Measurements from ENCODE around the gene SLC39A6. TPM values are rescaled to one million over a fixed set of nuclear protein-coding genes. Genes with fewer than 3 reads are reported as not detected.
"Not testable (repeated sequence)": the region's sequence is repeated elsewhere in the genome, so short reads cannot be mapped to it uniquely, and the experiment has no call there.

The SLC39A6 gene
- total RNA-seq, 1 experiment from 2014 or later: 36.2 TPM

DNA sequence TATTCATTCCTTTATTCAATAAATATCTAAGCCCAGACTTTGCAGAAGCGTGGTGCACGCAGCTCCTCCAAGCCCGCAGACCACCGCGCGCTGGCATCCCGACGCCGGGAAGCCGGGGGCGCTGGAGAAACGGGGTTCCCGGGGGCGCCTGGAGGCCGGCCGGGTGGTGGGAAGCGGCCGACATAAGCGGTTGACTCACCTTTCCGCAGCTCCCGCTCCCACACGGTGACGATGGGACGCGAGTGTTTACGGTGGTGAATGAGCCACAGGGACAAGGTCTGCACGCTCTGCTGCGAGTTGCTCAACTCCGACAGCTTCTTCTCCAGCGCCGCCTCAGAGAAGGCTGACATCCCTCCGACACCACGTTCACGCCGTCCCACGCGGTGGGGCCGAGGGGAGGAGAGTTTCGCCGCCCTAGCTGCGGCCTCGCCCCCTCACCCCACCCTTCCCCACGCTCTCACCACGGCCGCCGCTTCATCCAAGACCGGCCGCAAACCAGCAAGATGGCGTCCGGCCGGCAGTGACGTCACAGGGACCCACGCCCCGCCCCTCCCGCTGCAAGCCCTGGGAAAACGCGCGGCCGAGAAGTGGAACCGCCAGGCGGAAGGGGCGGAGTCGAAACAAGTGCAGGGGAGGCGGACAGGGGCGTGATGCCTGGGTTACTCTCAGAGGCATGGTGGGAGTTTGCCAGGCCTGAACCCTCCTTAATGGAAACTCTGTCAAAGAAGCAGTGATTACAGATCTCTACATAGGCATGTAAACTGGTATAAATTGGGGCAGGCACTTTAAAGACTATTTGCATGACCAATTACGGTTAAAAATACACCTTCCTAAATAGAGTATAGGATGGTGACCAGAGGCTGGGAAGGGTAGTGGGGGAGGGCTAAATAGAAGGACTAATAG lies 61.8 kb downstream of the SLC39A6 start, which contains the start of gene RPRD1A:
Gene RPRD1A, minus strand, starts transcription at position 505 of the 903 bp plus-strand sequence. Its CDS starts 155 bp downstream, at position 350.
- Histone ChIP-seq H3K4me3 (ENCODE audit: insufficient read depth, low read depth, low read length) (peak within 1 kb of the TSS; percentile 99), H3K36me3 (replicated peaks; ENCODE audit: control insufficient read depth, insufficient read depth, low read length) (no peaks in the 10 kb centered on the region), H3K27me3 (ENCODE audit: control insufficient read depth, insufficient read depth, low read length) (no peaks in the 10 kb centered on the region)
- DNase-seq: peak; percentile 97

DNA sequence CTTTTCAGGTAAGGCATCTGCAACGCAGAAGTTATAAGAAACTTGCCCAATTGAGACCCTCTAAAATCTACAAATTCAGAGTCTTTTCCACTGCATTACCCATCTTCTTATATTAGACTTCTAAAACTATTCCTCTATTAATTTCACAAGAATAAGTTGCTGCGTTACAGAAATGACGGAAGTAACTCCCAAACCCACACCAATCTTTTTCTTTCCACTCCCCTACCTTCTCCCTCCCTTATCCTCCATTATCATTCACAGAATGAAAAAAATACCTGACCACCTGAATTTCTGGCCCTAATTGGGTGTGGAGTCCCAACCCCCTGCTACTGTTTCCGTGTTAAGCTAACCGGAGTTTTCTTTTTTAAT lies 62.5 kb downstream of the SLC39A6 start:
- no peaks in the 10 kb centered on the region for H3K36me3 ChIP-seq (replicated peaks; ENCODE audit: control insufficient read depth, insufficient read depth, low read length)
- DNase-seq: peak; percentile 62
- no peaks in the 10 kb centered on the region for H3K27me3 ChIP-seq (ENCODE audit: control insufficient read depth, insufficient read depth, low read length)
- H3K4me3 ChIP-seq (ENCODE audit: insufficient read depth, low read depth, low read length): peak overlapping the region; percentile 99

DNA sequence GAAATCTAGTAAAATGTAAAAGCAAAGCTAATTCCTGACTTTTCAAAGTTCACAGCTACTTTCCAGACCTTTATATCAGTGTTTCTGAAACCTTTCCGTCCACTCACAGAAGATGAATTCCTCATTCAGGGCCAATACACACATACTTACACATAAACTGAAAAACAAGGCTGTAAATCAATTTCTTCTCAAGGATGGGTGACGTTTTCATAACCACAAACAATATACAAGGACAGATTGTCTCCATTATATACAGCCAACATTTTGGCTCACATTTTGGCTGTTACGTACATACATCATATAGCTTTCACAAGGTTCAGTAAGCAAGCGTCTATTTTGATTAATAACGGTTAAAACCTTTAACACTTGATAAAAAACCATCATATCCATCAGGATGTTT lies 63.1 kb downstream of the SLC39A6 start:
- Histone ChIP-seq H3K27me3 (ENCODE audit: control insufficient read depth, insufficient read depth, low read length) (no peaks in the 10 kb centered on the region), H3K4me3 (ENCODE audit: insufficient read depth, low read depth, low read length) (peak overlapping the region; percentile 99), H3K36me3 (replicated peaks; ENCODE audit: control insufficient read depth, insufficient read depth, low read length) (no peaks in the 10 kb centered on the region)
- DNase-seq: no peak

DNA sequence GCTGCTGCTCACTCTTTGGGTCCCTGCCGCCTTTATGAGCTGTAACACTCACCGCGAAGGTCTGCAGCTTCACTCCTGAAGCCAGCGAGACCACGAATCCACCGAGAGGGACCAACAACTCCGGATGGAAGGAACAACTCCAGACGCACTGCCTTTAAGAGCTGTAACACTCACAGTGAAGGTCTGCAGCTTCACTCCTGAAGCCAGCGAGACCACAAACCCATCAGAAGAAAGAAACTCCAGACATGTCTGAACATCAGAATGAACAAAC lies 64.4 kb downstream of the SLC39A6 start:
- H3K4me3 ChIP-seq (ENCODE audit: insufficient read depth, low read depth, low read length); H3K36me3 ChIP-seq (replicated peaks; ENCODE audit: control insufficient read depth, insufficient read depth, low read length); H3K27me3 ChIP-seq (ENCODE audit: control insufficient read depth, insufficient read depth, low read length); DNase-seq: not testable (repeated sequence)

DNA sequence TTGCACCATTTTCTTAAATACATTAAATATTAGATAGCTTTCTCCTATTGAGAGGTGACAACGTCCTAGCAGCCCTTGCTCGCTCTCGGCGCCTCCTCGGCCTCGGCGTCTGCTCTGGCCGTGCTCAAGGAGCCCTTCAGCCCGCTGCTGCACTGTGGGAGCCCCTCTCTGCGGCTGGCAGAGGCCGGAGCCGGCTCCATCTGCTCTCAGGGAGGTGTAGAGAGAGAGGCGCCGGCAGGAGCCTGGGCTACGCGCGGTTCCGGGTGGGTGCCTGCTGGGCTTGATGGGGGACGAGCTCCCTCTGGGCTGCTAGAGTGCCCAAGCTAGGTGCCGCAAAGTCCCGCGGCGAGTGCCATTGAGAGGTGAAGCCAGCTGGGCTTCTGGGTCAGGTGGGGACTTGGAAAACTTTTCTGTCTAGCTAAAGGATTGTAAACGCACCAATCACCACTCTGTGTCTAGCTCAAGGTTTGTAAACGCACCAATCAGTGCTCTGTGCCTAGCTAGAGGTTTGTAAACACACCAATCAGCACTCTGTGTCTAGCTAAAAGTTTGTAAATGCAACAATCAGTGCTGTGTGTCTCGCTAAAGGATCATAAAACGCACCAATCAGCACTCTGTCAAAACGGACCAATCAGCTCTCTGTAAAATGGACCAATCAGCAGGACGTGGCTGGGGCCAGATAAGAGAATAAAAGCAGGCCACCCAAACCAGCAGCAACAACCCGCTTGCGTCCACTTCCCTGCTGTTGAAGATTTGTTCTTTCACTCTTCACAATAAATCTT lies 64.9 kb downstream of the SLC39A6 start:
- H3K4me3 ChIP-seq (ENCODE audit: insufficient read depth, low read depth, low read length): no peak overlapping the region
- DNase-seq: peak; percentile 47
- no peaks in the 10 kb centered on the region for H3K27me3 ChIP-seq (ENCODE audit: control insufficient read depth, insufficient read depth, low read length)
- no peaks in the 10 kb centered on the region for H3K36me3 ChIP-seq (replicated peaks; ENCODE audit: control insufficient read depth, insufficient read depth, low read length)

DNA sequence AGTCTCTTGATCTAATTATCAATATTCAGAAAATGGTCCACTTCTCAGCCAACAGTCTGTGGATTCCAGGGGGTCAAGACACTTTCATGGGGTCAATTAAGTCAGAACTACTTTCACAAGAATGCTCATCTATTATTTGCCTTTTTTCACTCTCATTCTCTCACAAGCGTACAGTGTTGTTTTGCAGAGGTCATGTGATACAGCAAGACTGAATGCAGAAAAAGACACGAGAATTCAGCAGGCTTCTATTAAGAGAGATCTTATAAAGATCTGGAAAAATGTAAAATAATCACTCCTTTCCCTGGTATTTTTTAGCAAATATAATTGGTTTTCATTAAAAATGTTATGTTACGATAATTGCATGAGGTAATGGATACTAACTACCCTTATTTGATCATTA lies 70.5 kb downstream of the SLC39A6 start:
- no peak for DNase-seq
- Histone ChIP-seq H3K4me3 (ENCODE audit: insufficient read depth, low read depth, low read length) (no peak overlapping the region), H3K36me3 (replicated peaks; ENCODE audit: control insufficient read depth, insufficient read depth, low read length) (no peaks in the 10 kb centered on the region), H3K27me3 (ENCODE audit: control insufficient read depth, insufficient read depth, low read length) (no peaks in the 10 kb centered on the region)

Other genes with a start within 250 kb of the SLC39A6 start
- 101 and 134 TPM in 2 replicates for gene RPRD1A, start 61.8 kb downstream of the SLC39A6 start, total RNA-seq (2014; rRNA removed; shearing (Covaris generic))
- gene ELP2, start 559 bp upstream of the SLC39A6 start, total RNA-seq (2014; rRNA removed; shearing (Covaris generic)): 92.2 and 144 TPM in 2 replicates
- 1.7 and 2.4 TPM in 2 replicates for gene MOCOS, start 58.2 kb upstream of the SLC39A6 start, total RNA-seq (2014; rRNA removed; shearing (Covaris generic))
- gene FHOD3, start 168.4 kb upstream of the SLC39A6 start, total RNA-seq (2014; rRNA removed; shearing (Covaris generic)): 1.8 and 2.1 TPM in 2 replicates

Measured in H7 (cell line).